K562 (cell line): ENCODE measurements around the gene KIF9. TPM values are rescaled to one million over a fixed set of nuclear protein-coding genes. Genes with fewer than 3 reads are reported as not detected.
A peak's percentile ranks its signal among the peaks of the same experiment; 100 is the strongest.

Experiments used
- CHD7 ChIP-seq: fragments of 200-600 bp; sonication (generic); IDR thresholded peaks from one replicate; pipeline ENCODE4 v1.6.1; 2012; ENCODE audit warnings: mild to moderate bottlenecking, low read depth, low read length, inconsistent platforms
- CREB3L1 ChIP-seq: fragments of 450-650 bp; IDR thresholded peaks from 2 replicates; pipeline ENCODE4 v1.6.1; 2014; ENCODE audit warnings: low read depth, mild to moderate bottlenecking, moderate library complexity, borderline replicate concordance
- HNRNPH1 ChIP-seq: fragments of 200-400 bp; formaldehyde crosslinking; optimal IDR thresholded peaks from 2 replicates; pipeline ENCODE3; 2017; ENCODE audit warnings: low read depth, mild to moderate bottlenecking, low read length, moderate library complexity
- KHSRP ChIP-seq: fragments of 450-650 bp; IDR thresholded peaks from 2 replicates; pipeline ENCODE4 v1.6.1; 2017
- MAZ ChIP-seq, 2 experiments: fragments of 450-650 bp in 1 of 2; sonication (generic) in 1 of 2; formaldehyde crosslinking; IDR thresholded peaks in 1 of 2; conservative IDR thresholded peaks in 1 of 2; 2 replicates each; pipeline versions ENCODE4 v1.4.0 to v1.5.0; 2020; ENCODE audit warnings: mild to moderate bottlenecking in 1 of 2, missing genetic modification reagents in 1 of 2
- MCM7 ChIP-seq, 2 experiments: fragments of 450-650 bp; IDR thresholded peaks; 2 replicates each; pipeline ENCODE4 v1.6.1; 2016 to 2018
- NR3C1 ChIP-seq: sonication (generic); formaldehyde crosslinking; IDR thresholded peaks from 2 replicates; pipeline ENCODE4 v1.8.1; 2022; ENCODE audit warnings: missing genetic modification reagents
- SAP30 ChIP-seq: fragments of 200-600 bp; sonication (generic); IDR thresholded peaks from 2 replicates; pipeline ENCODE4 v1.6.1; 2012; ENCODE audit warnings: borderline replicate concordance, low read depth, mild to moderate bottlenecking, moderate library complexity, low read length, control low read depth, inconsistent platforms; ENCODE audit not compliant: insufficient read depth, poor library complexity, severe bottlenecking
- SFPQ ChIP-seq: fragments of 200-400 bp; formaldehyde crosslinking; IDR thresholded peaks from 2 replicates; pipeline ENCODE4 v1.6.1; 2017; ENCODE audit warnings: mild to moderate bottlenecking, low read depth, low read length, moderate library complexity
- SMAD4 ChIP-seq: fragments of 250-450 bp; sonication (Bioruptor Pico); conservative IDR thresholded peaks from 2 replicates; pipeline ENCODE4 v1.8.0; 2021; ENCODE audit warnings: inconsistent platforms, mild to moderate bottlenecking, moderate library complexity
- SPI1 ChIP-seq: IDR thresholded peaks from 2 replicates; pipeline ENCODE4 v1.6.1; 2011; ENCODE audit warnings: low read depth, low read length, control low read depth, borderline replicate concordance
- ZFPM2 ChIP-seq: fragments of 250-450 bp; sonication (Bioruptor Pico); IDR thresholded peaks from 2 replicates; pipeline ENCODE4 v1.5.1; 2022; ENCODE audit warnings: mild to moderate bottlenecking
- polyA plus RNA-seq, 8 experiments: library from polyadenylated mRNA; depleted of rRNA in 4 of 8; stranded (reverse) in 5 of 8; unstranded in 3 of 8; fragments of >200 nt; fragmentation: Nextera tagmentation in 2 of 8; fragmentation: Illumina TruSeq in 1 of 8; extraction: Ambion mirVana in 2 of 8; extraction: Trizol in 1 of 8; gene quantifications; 2 replicates each; pipeline versions ENCODE4 v1.2.1 to v1.2.3, GENCODE V29; 2011 to 2014; ENCODE audit warnings: inconsistent platforms in 1 of 8, missing spikeins in 1 of 8
- total RNA-seq, 7 experiments: library from RNA; depleted of rRNA in 6 of 7; stranded (reverse); fragments of >200 nt in 6 of 7; fragmentation: Illumina TruSeq in 2 of 7; extraction: Trizol in 2 of 7; gene quantifications; 2 replicates each; pipeline versions ENCODE4 v1.2.1 to v1.2.3, GENCODE V29; 2011 to 2021; ENCODE audit warnings: low replicate concordance in 1 of 7

KIF9 gene
- total and polyA plus RNA-seq, 9 of the 15 experiments (the other 6 are each of a cell fraction or from before 2014, with no cell fraction given) = 16.9 to 56.9 (median 25.0) TPM

- TF ChIP-seq ZFPM2 (CRISPR knock-in tag) (no peak), NR3C1 (CRISPR knock-in tag) (no peak), MCM7 (IDR thresholded peaks at IDR 0.05) (peak in 1 of 2 experiments; percentile 43; a peak in 1 of 4 replicates), KHSRP (no peak), SPI1 (peak; percentile 59; the same call in 1 of the 2 replicates), CHD7 (no peak), SMAD4 (CRISPR knock-in tag) (peak; percentile 97), SFPQ (no peak), MAZ (CRISPR knock-in tag; conservative IDR thresholded peaks at IDR 0.05 in 1 of 2, IDR thresholded peaks at IDR 0.05 in 1 of 2) (peak; percentile 94 to 99), CREB3L1 (peak; percentile 90), SAP30 (peak; percentile 100), HNRNPH1 (no peak)
Observed at GRCh38 chr3:47282424-47283192, at the start of gene KIF9, which contains the start of gene KLHL18 (continued).
